ENCODE measurements around the gene ASPSCR1. TPM values are rescaled to one million over a fixed set of nuclear protein-coding genes. Genes with fewer than 3 reads are reported as not detected.

ASPSCR1 gene
- total RNA-seq, 1 experiment from 2014 or later = 51.0 TPM

GRCh38 chr17:81947189-81947588 lies 30.2 kb upstream of the ASPSCR1 start, which contains the start of gene MYADML2 (continued):
- no peak for TF ChIP-seq TCF7L2 (IDR thresholded peaks at IDR 0.05; ENCODE audit: borderline replicate concordance, extremely low read depth, insufficient read depth, insufficient read length)
- no peak for TF ChIP-seq ELF1 (IDR thresholded peaks at IDR 0.05; ENCODE audit: borderline replicate concordance, low read depth)
- no peak for TF ChIP-seq FOSL1 (IDR thresholded peaks at IDR 0.05; ENCODE audit: low read depth)
- TF ChIP-seq ZBTB33 (IDR thresholded peaks at IDR 0.05; ENCODE audit: extremely low read depth, insufficient replicate concordance, low read length) = no peak

GRCh38 chr17:81948635-81949378 lies 28.6 kb upstream of the ASPSCR1 start:
- Histone ChIP-seq H3K27me3 (ENCODE audit: insufficient read depth, low read length) (no peaks in the 10 kb centered on the region), H3K9ac (ENCODE audit: low read length) (no peak overlapping the region), H3K27ac (ENCODE audit: low read depth, low read length) (no peak overlapping the region), H3K4me3 (replicated peaks in 1 of 2; ENCODE audit: low read depth in 1 of 2, low read length in 2 of 2) (no peak overlapping the region), H3K4me1 (ENCODE audit: control insufficient read depth in 1 of 2, insufficient read depth in 2 of 2, low read length in 2 of 2) (peaks cover 0 to 10% of the 10 kb centered on the region in 2 experiments; a peak in 1 of 4 replicates), H4K20me1 (ENCODE audit: insufficient read depth) (no peaks in the 10 kb centered on the region), H3K4me2 (ENCODE audit: low read length) (no peak overlapping the region), H3K9me2 (ENCODE audit: insufficient read depth) (no peaks in the 10 kb centered on the region), H2AFZ (ENCODE audit: low read depth, low read length, poor library complexity, severe bottlenecking) (no peak overlapping the region), H3K79me2 (ENCODE audit: insufficient read depth, low read length) (no peaks in the 10 kb centered on the region), H3K9me3 (ENCODE audit: control insufficient read depth in 1 of 2, insufficient read depth in 1 of 2, low read depth in 1 of 2, low read length in 2 of 2) (no peaks in the 10 kb centered on the region), H3K36me3 (ENCODE audit: control insufficient read depth in 1 of 2, insufficient read depth in 2 of 2, low read length in 2 of 2) (no peaks in the 10 kb centered on the region)
- ChIA-PET CTCF (no interaction called here), RAD21 (ENCODE audit: low non-redundant PET in 1 of 2, low total read pairs in 2 of 2, uncharacterized antibody in 2 of 2, unreplicated experiment in 2 of 2) (no interaction called here), POLR2A (no interaction called here)
- no peak for DNase-seq (ENCODE audit: low read depth, low spot score)
- intact Hi-C loops (cut with micrococcal nuclease) = no loop called here
- no peak for ATAC-seq
- TF ChIP-seq EGR1 (IDR thresholded peaks at IDR 0.05; ENCODE audit: low read depth) = no peak
- no TSS peak for BruUV-seq (replicated peaks)

Measured in HCT116 (cell line).